ENCODE data around the gene PATE3.

The PATE3 gene

DNA sequence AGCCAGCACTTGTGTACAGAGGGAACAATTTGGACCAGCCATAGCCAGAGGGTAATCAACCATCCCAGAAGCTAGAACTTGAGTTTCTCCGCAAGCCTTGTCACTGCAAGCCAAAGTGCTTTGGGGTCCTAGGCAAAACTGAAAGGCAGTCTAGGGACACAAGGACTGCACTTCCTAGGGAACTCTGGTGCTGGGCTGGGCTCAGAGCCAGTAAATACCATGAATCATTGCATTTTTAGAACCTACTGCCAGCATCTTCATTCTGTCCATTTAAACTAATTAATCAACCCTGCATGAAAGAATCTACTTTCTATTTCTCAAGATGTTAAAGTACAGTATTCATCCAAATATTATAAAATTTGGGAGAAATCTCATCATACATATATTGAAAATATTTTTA lies 20.0 kb downstream of the PATE3 start:
- DNase-seq (ENCODE audit: low read depth in 2 of 2), result peak; percentile 21 to 27
- TF ChIP-seq, protein P1, sequence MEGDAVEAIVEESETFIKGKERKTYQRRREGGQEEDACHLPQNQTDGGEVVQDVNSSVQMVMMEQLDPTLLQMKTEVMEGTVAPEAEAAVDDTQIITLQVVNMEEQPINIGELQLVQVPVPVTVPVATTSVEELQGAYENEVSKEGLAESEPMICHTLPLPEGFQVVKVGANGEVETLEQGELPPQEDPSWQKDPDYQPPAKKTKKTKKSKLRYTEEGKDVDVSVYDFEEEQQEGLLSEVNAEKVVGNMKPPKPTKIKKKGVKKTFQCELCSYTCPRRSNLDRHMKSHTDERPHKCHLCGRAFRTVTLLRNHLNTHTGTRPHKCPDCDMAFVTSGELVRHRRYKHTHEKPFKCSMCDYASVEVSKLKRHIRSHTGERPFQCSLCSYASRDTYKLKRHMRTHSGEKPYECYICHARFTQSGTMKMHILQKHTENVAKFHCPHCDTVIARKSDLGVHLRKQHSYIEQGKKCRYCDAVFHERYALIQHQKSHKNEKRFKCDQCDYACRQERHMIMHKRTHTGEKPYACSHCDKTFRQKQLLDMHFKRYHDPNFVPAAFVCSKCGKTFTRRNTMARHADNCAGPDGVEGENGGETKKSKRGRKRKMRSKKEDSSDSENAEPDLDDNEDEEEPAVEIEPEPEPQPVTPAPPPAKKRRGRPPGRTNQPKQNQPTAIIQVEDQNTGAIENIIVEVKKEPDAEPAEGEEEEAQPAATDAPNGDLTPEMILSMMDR (IDR thresholded peaks at IDR 0.05; ENCODE audit: low read depth, low read length), result no peak
- H3K4me3 ChIP-seq (replicated peaks in 1 of 2; ENCODE audit: low read depth in 2 of 2, low read length in 2 of 2), result no peak overlapping the region

DNA sequence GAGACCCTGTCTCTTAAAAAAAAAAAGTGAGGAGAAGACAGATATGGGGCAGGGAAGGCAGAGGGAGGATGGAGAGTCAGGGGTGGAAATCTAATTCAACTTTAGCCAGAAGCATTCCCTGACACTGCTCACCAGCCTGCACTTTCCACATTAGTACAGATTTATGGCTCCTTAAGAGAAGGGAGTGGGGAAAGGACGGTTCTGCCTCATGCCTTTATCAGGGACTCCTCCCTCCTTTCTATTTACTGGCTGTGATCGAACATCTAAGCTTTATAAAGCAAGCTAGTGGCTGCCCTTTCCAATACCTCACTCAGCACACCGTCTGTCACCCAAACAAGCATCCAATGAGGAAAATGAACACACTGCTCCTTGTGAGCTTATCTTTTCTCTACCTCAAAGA lies 45.1 kb downstream of the PATE3 start, which contains the start of gene PATE4:
Gene PATE4 (plus strand): TSS at position 301 of the 400 bp plus-strand sequence. CDS start 44 bp downstream, at position 345.
- TF ChIP-seq, protein P1 (IDR thresholded peaks at IDR 0.05; ENCODE audit: low read depth, low read length), result no peak

DNA sequence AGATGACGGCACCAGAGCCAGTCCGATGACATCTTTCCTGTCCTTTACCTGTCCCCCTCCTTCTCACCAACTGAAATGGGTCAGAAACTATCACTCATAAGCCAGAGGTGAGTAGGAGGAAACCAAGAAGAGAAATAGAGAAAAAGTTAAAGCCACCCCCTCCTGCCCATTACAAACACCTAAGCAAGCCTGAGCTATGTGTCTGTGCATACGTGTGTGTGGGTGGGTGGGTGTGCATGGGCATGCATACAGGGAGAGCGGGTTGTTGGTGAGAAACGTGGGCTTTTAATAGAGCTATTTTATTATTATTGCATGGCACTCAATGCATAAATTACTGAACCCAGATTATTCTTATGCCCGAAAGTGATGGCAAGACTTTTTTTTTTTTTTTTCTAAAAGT lies 47.8 kb downstream of the PATE3 start:
- no peak overlapping the region for H3K4me3 ChIP-seq (replicated peaks in 1 of 2; ENCODE audit: low read depth in 2 of 2, low read length in 2 of 2)
- DNase-seq (ENCODE audit: low read depth in 2 of 2), result no peak
- TF ChIP-seq, protein P1 (IDR thresholded peaks at IDR 0.05; ENCODE audit: low read depth, low read length), result no peak

More for the DNA sequence above, 45.1 kb downstream of the PATE3 start, which contains the start of gene PATE4:
- DNase-seq (ENCODE audit: low read depth in 2 of 2), result no peak
- H3K4me3 ChIP-seq (replicated peaks in 1 of 2; ENCODE audit: low read depth in 2 of 2, low read length in 2 of 2), result no peak within 1 kb of the TSS

Data from cardiac fibroblast (primary cell).